ENCODE measurements around the gene TMEM131.

DNA sequence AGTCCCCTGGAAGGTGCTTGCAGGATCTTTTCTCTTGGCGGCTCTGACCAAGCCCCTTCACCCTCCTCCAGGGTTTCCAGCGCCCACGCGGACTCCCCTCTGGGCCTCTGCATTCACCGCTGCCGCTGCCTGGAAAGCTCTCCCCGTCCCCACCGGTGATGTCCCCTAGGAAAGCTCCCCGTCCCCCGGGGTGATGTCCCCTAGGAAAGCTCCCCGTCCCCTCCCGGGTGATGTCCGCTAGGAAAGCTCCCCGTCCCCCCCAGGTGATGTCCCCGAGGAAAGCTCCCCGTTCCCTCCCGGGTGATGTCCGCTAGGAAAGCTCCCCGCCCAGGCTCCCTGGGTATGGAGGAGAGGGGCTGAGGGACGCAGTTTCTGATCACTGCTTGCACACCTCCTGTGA lies 254.5 kb downstream of the TMEM131 start:
- TF ChIP-seq CTCF (IDR thresholded peaks at IDR 0.05) (no peak), EZH2 (IDR thresholded peaks at IDR 0.05) (no peak)
